AG04449 (cell line): Measurements from ENCODE around the gene RBM28.

Experiments used
- CTCF ChIA-PET: fragments of 350-600 bp; formaldehyde crosslinking; extraction: SDS; loops from one replicate; lab custom pipeline; 2021; ENCODE audit warnings: antibody characterized with exemption; lab: Yijun Ruan, JAX
- POLR2A ChIA-PET: fragments of 400-600, 350-600 bp; formaldehyde crosslinking; extraction: SDS; loops from one replicate; lab custom pipeline; 2020; ENCODE audit warnings: antibody characterized with exemption, inconsistent platforms; lab: Yijun Ruan, JAX
- DNase-seq: peaks from one replicate; pipeline ENCODE4 v3.0.0-alpha.2; 2010; ENCODE audit warnings: low read depth, low spot score
- H3K4me3 ChIP-seq: 2 replicates; pipeline ENCODE4 v1.5.1; 2011; ENCODE audit warnings: low read depth, mild to moderate bottlenecking, control low read depth, low read length
- CTCF ChIP-seq: IDR thresholded peaks from one replicate; pipeline ENCODE4 v1.5.1; 2011; ENCODE audit warnings: mild to moderate bottlenecking, moderate library complexity, low read length, control low read depth, inconsistent platforms; ENCODE audit not compliant: insufficient read depth; ENCODE audit errors: missing control alignments

Gene RBM28

GRCh38 chr7:128254470-128254869 is 89.2 kb downstream of the RBM28 start:
- no peak for TF ChIP-seq CTCF

GRCh38 chr7:128253701-128254100 is 90.0 kb downstream of the RBM28 start:
- H3K4me3 ChIP-seq, result no peak overlapping the region
- ChIA-PET CTCF (no interaction called here), POLR2A (no interaction called here)
- no peak for TF ChIP-seq CTCF
- DNase-seq, result no peak

More at GRCh38 chr7:128254470-128254869, 89.2 kb downstream of the RBM28 start:
- ChIA-PET CTCF (no interaction called here), POLR2A (no interaction called here)
- H3K4me3 ChIP-seq, result no peak overlapping the region
- DNase-seq, result no peak

- POLR2A ChIA-PET, result no interaction called here
- TF ChIP-seq CTCF, result no peak
- H3K4me3 ChIP-seq, result no peak overlapping the region
- DNase-seq, result no peak
- CTCF ChIA-PET, result no interaction called here
Measured at GRCh38 chr7:128251337-128251736, 92.4 kb downstream of the RBM28 start.
